NB4 (cell line): ENCODE data around the gene CCDC127.
"Not testable (repeated sequence)": the region's sequence is repeated elsewhere in the genome, so short reads cannot be mapped to it uniquely, and the experiment has no call there.

Experiments used
- MYC ChIP-seq: IDR thresholded peaks from 2 replicates; pipeline ENCODE4 v1.6.1; 2011; ENCODE audit warnings: low read depth, low read length
- POLR2A ChIP-seq: IDR thresholded peaks from 2 replicates; pipeline ENCODE4 v1.6.1; 2011; ENCODE audit warnings: mild to moderate bottlenecking; ENCODE audit not compliant: insufficient read length; ENCODE audit errors: extremely low read depth
- TF ChIP-seq, protein P1 (sequence below): IDR thresholded peaks from one replicate; pipeline ENCODE4 v1.5.1; 2012; ENCODE audit warnings: low read depth, low read length
- TF ChIP-seq, protein P2 (sequence below): IDR thresholded peaks from 2 replicates; pipeline ENCODE4 v1.6.1; 2011; ENCODE audit warnings: low read depth, low read length

DNA sequence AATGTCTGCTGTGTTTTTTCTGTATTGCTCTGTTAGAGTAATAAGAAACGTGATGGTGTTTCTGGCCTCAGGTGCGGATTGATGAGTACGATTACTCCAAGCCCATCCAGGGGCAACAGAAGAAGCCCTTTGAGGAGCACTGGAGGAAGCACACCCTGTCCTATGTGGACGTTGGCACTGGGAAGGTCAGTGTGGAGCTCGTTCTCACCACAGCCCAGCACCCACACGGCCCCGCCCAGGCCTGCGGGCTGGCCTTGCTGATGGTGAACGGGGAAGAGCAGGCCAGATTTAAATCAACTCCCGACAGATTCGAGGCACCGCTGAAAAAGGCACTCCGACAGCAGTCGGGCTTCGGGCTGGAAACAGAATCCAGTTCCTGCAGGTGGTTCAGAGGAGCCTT lies 36.4 kb upstream of the CCDC127 start:
- TF ChIP-seq, protein P1, sequence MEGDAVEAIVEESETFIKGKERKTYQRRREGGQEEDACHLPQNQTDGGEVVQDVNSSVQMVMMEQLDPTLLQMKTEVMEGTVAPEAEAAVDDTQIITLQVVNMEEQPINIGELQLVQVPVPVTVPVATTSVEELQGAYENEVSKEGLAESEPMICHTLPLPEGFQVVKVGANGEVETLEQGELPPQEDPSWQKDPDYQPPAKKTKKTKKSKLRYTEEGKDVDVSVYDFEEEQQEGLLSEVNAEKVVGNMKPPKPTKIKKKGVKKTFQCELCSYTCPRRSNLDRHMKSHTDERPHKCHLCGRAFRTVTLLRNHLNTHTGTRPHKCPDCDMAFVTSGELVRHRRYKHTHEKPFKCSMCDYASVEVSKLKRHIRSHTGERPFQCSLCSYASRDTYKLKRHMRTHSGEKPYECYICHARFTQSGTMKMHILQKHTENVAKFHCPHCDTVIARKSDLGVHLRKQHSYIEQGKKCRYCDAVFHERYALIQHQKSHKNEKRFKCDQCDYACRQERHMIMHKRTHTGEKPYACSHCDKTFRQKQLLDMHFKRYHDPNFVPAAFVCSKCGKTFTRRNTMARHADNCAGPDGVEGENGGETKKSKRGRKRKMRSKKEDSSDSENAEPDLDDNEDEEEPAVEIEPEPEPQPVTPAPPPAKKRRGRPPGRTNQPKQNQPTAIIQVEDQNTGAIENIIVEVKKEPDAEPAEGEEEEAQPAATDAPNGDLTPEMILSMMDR = not testable (repeated sequence)
- TF ChIP-seq POLR2A, MYC: not testable (repeated sequence)
- TF ChIP-seq, protein P2, sequence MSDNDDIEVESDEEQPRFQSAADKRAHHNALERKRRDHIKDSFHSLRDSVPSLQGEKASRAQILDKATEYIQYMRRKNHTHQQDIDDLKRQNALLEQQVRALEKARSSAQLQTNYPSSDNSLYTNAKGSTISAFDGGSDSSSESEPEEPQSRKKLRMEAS = not testable (repeated sequence)
